Hepatocyte (in vitro differentiated cells): ENCODE results near the gene SZRD1. TPM values are rescaled to one million over a fixed set of nuclear protein-coding genes. Genes with fewer than 3 reads are reported as not detected.

Source experiments
- DNase-seq: peaks from one replicate; pipeline ENCODE4 v3.0.0-alpha.2; 2016; ENCODE audit warnings: low spot score
- H2AFZ ChIP-seq: fragments of 200-600 bp; sonication (generic); 2 replicates; pipeline ENCODE4 v1.6.0; 2016; ENCODE audit warnings: antibody characterized with exemption, mild to moderate bottlenecking
- H3K27ac ChIP-seq: fragments of 200-600 bp; sonication (generic); 2 replicates; pipeline ENCODE4 v1.5.1; 2016; ENCODE audit warnings: mild to moderate bottlenecking
- H3K27me3 ChIP-seq: fragments of 200-600 bp; sonication (generic); 2 replicates; pipeline ENCODE4 v1.6.1; 2016
- H3K36me3 ChIP-seq: fragments of 200-600 bp; sonication (generic); replicated peaks from 2 replicates; pipeline ENCODE4 v1.5.1; 2016; ENCODE audit warnings: low read depth; ENCODE audit not compliant: insufficient read depth
- H3K4me1 ChIP-seq: fragments of 200-600 bp; sonication (generic); 2 replicates; pipeline ENCODE4 v1.5.1; 2016; ENCODE audit warnings: mild to moderate bottlenecking, moderate library complexity; ENCODE audit not compliant: insufficient read depth
- H3K4me2 ChIP-seq: fragments of 200-600 bp; sonication (generic); 2 replicates; pipeline ENCODE4 v1.6.0; 2016
- H3K4me3 ChIP-seq: fragments of 200-600 bp; sonication (generic); 2 replicates; pipeline ENCODE4 v1.5.1; 2016; ENCODE audit warnings: mild to moderate bottlenecking
- H3K79me2 ChIP-seq: fragments of 200-600 bp; sonication (generic); 2 replicates; pipeline ENCODE4 v1.6.0; 2017; ENCODE audit warnings: mild to moderate bottlenecking
- H3K9me2 ChIP-seq: fragments of 200-600 bp; sonication (generic); replicated peaks from 2 replicates; pipeline ENCODE4 v1.6.0; 2017; ENCODE audit warnings: mild to moderate bottlenecking; ENCODE audit not compliant: insufficient read depth
- H3K9me3 ChIP-seq: fragments of 200-600 bp; sonication (generic); 2 replicates; pipeline ENCODE4 v1.5.1; 2016; ENCODE audit warnings: low read depth, mild to moderate bottlenecking
- H4K20me1 ChIP-seq: fragments of 200-600 bp; sonication (generic); 2 replicates; pipeline ENCODE4 v1.6.0; 2016; ENCODE audit warnings: mild to moderate bottlenecking; ENCODE audit not compliant: insufficient read depth, poor library complexity, severe bottlenecking
- EZH2 ChIP-seq: fragments of 200-600 bp; sonication (generic); IDR thresholded peaks from 2 replicates; pipeline ENCODE4 v1.6.1; 2016; ENCODE audit warnings: antibody characterized with exemption, mild to moderate bottlenecking, borderline replicate concordance
- EZH2phosphoT487 ChIP-seq: fragments of 200-600 bp; sonication (generic); IDR thresholded peaks from one replicate; pipeline ENCODE4 v1.6.1; 2018; ENCODE audit warnings: antibody characterized with exemption, mild to moderate bottlenecking, low read depth, moderate library complexity; ENCODE audit not compliant: unreplicated experiment, severe bottlenecking
- WGBS: methylation state at CpG from one replicate; pipeline ENCODE4 v1.1.6; 2016; ENCODE audit warnings: low lambda C conversion rate; ENCODE audit errors: missing lambda C conversion rate; 5-methylcytosine and 5-hydroxymethylcytosine counted together
- polyA plus RNA-seq: library from polyadenylated mRNA; unstranded; fragments of >200 nt; fragmentation: Nextera tagmentation; extraction: Ambion mirVana; gene quantifications from 2 replicates; pipeline ENCODE4 v1.2.1, GENCODE V29; 2016
- total RNA-seq: library from RNA; depleted of rRNA; stranded (reverse); fragments of >200 nt; gene quantifications from 2 replicates; pipeline ENCODE4 v1.2.3, GENCODE V29; 2014
- TF ChIP-seq, protein P1 (sequence below): fragments of 200-600 bp; sonication (generic); IDR thresholded peaks from 2 replicates; pipeline ENCODE4 v1.5.1; 2016; ENCODE audit warnings: antibody characterized with exemption, mild to moderate bottlenecking; ENCODE audit not compliant: poor library complexity

Gene SZRD1
- total and polyA plus RNA-seq, 2 experiments from 2014 or later: 63.0 to 72.1 TPM

DNA sequence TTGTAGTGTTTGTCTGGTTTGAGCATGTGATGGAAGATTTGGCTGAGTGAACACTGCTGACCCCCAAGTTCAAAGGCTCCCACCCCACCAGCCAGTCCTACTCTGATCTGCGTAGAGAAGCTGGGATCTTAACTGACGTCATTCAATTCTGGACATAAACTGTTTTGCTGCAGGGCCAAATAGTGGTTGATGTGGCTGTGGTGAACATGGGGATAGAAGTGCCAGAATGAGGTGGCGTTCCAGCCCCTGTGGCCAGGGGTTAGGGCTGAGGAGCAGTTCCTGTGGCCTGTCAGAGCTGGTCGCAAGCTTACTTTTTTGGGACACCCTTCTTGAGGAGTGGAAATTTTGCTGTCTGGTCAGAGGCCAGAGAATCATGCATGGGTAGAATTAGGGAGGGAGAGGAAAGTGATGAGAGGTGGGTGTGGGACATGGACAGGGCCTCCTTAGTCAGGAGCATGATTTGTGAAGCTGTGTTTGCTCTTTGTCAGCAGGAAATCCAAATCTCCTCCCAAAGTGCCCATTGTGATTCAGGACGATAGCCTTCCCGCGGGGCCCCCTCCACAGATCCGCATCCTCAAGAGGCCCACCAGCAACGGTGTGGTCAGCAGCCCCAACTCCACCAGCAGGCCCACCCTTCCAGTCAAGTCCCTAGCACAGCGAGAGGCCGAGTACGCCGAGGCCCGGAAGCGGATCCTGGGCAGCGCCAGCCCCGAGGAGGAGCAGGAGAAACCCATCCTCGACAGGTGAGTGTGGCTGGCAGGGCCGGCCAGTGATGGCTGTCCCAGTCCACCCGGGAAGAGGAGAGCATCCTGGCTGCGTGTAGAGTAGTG, 25.9 kb downstream of the SZRD1 start:
- Histone ChIP-seq H3K27me3 (no peaks in the 10 kb centered on the region), H2AFZ (no peak overlapping the region), H3K36me3 (no peaks in the 10 kb centered on the region)

DNA sequence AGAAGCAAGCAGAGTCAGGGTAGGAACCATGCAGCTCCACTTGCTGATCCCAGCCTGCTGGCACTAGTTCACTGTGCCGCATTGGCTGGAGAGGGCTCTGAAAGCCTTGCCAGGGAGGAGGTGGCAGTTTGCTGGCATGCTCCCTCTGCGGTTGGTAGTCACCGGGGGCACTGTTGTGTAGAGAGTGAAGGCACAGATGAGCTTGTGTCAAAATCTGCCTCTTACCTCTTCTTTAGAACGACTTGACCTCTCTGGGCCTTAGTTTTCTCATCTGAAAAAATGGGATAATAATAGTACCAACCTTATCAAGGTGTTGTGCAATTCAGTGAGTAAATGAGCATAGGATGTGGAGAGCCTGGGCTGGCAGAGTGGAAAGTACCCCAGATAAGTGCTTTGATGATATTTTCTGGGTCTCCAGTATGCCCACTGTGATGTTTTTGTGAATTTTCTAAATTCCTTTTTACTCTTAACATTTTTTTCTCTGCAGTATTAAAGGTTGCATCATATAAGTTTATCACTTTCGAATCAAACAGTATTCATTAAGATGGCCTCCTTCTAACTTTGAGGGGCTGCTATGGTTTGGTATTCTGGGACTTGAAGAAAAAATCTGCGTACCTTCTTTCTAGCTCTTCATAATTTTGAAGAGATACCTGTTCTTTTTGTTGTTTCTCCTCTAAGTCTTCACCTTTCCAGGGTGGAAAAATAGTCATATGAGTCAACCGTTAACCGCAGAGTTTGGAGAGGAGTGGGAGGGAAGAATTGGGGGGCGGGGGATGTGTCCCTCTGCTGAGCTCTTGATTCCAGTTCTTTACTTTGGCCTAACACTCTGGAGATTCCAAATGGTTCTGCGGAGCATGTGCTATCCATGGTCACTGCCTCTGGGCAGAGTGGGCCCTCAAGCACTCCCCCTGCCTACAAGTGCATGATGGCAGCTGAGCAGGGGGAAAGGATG, 26.8 kb downstream of the SZRD1 start:
- no peak overlapping the region for H2AFZ ChIP-seq
- no peaks in the 10 kb centered on the region for H3K36me3 ChIP-seq
- 96% methylated on average over 10 of the region's 10 CpGs for WGBS
- TF ChIP-seq, protein P1, sequence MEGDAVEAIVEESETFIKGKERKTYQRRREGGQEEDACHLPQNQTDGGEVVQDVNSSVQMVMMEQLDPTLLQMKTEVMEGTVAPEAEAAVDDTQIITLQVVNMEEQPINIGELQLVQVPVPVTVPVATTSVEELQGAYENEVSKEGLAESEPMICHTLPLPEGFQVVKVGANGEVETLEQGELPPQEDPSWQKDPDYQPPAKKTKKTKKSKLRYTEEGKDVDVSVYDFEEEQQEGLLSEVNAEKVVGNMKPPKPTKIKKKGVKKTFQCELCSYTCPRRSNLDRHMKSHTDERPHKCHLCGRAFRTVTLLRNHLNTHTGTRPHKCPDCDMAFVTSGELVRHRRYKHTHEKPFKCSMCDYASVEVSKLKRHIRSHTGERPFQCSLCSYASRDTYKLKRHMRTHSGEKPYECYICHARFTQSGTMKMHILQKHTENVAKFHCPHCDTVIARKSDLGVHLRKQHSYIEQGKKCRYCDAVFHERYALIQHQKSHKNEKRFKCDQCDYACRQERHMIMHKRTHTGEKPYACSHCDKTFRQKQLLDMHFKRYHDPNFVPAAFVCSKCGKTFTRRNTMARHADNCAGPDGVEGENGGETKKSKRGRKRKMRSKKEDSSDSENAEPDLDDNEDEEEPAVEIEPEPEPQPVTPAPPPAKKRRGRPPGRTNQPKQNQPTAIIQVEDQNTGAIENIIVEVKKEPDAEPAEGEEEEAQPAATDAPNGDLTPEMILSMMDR: no peak
- no peak for TF ChIP-seq EZH2phosphoT487
- no peak for TF ChIP-seq EZH2
- no peaks in the 10 kb centered on the region for H3K4me1 ChIP-seq
- no peaks in the 10 kb centered on the region for H3K27me3 ChIP-seq
- H3K9me3 ChIP-seq: no peaks in the 10 kb centered on the region
- peaks cover 77% of the 10 kb centered on the region for H4K20me1 ChIP-seq
- no peak overlapping the region for H3K27ac ChIP-seq
- DNase-seq: no peak
- no peak overlapping the region for H3K4me3 ChIP-seq
- peaks cover 57% of the 10 kb centered on the region for H3K79me2 ChIP-seq
- no peak overlapping the region for H3K4me2 ChIP-seq
- H3K9me2 ChIP-seq: no peaks in the 10 kb centered on the region

More for the DNA sequence above, 25.9 kb downstream of the SZRD1 start:
- peaks cover 3% of the 10 kb centered on the region for H3K4me1 ChIP-seq
- no peaks in the 10 kb centered on the region for H3K9me2 ChIP-seq
- TF ChIP-seq, protein P1: no peak
- no peak for TF ChIP-seq EZH2phosphoT487
- no peak for TF ChIP-seq EZH2
- 88% methylated on average over 21 of the region's 21 CpGs for WGBS
- H3K9me3 ChIP-seq: no peaks in the 10 kb centered on the region
- peaks cover 66% of the 10 kb centered on the region for H3K79me2 ChIP-seq
- no peak overlapping the region for H3K4me3 ChIP-seq
- no peak overlapping the region for H3K4me2 ChIP-seq
- DNase-seq: no peak
- H4K20me1 ChIP-seq: peaks cover 86% of the 10 kb centered on the region
- no peak overlapping the region for H3K27ac ChIP-seq

DNA sequence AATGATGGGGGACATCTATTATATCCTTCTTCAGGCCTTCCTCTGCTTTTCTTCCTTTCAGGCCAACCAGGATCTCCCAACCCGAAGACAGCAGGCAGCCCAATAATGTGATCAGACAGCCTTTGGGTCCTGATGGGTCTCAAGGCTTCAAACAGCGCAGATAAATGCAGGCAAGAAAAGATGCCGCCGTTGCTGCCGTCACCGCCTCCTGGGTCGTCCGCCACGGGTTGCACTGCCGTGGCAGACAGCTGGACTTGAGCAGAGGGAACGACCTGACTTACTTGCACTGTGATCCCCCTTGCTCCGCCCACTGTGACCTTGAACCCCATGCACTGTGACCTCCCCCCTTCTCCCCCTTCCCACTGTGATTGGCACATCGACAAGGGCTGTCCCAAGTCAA, 27.9 kb downstream of the SZRD1 start:
- 100% methylated on average over 5 of the region's 13 CpGs for WGBS
- Histone ChIP-seq H3K9me2 (no peaks in the 10 kb centered on the region), H3K27me3 (no peaks in the 10 kb centered on the region), H3K4me2 (no peak overlapping the region), H3K79me2 (peaks cover 46% of the 10 kb centered on the region), H3K4me1 (no peaks in the 10 kb centered on the region), H3K27ac (no peak overlapping the region), H3K36me3 (no peaks in the 10 kb centered on the region), H3K4me3 (no peak overlapping the region), H2AFZ (no peak overlapping the region), H3K9me3 (no peaks in the 10 kb centered on the region), H4K20me1 (peaks cover 66% of the 10 kb centered on the region)
- DNase-seq: no peak
- no peak for TF ChIP-seq EZH2phosphoT487
- TF ChIP-seq, protein P1: no peak
- no peak for TF ChIP-seq EZH2
